Transverse colon (tissue), 4 donors: ENCODE results near the gene NCEH1. TPM values are rescaled to one million over a fixed set of nuclear protein-coding genes. Genes with fewer than 3 reads are reported as not detected.
A peak's percentile ranks its signal among the peaks of the same experiment; 100 is the strongest.

ENCODE experiments used
- DNase-seq: peaks from one replicate; pipeline ENCODE4 v3.0.0-alpha.2; 2019
- H3K27ac ChIP-seq, 4 donors: fragments of 200-600 bp; sonication (generic); 2 replicates each; pipeline ENCODE4 v1.5.1; 2016 to 2018; ENCODE audit warnings: inconsistent platforms in 4 of 4
- H3K27me3 ChIP-seq: fragments of 200-600 bp; sonication (generic); 2 replicates; pipeline ENCODE4 v1.5.1; 2017; ENCODE audit warnings: inconsistent platforms
- H3K36me3 ChIP-seq, 4 donors: fragments of 200-600 bp; sonication (generic); 2 replicates each; pipeline ENCODE4 v1.5.1; 2017 to 2019; ENCODE audit warnings: inconsistent platforms in 4 of 4
- H3K4me1 ChIP-seq, 4 donors: fragments of 200-600 bp; sonication (generic); 2 replicates each; pipeline ENCODE4 v1.5.1; 2017 to 2020; ENCODE audit warnings: inconsistent platforms in 4 of 4
- H3K4me3 ChIP-seq, 4 donors: fragments of 200-600 bp; sonication (generic); 1 replicate in 1 of 4; 2 replicates in 3 of 4; pipeline versions ENCODE4 v1.5.1 to v1.6.1; 2017 to 2019; ENCODE audit warnings: inconsistent platforms in 4 of 4
- H3K9me3 ChIP-seq, 2 donors: fragments of 200-600 bp; sonication (generic); 2 replicates each; pipeline ENCODE4 v1.5.1; 2017 to 2019; ENCODE audit warnings: inconsistent platforms in 2 of 2
- CTCF ChIP-seq, 5 experiments: fragments of 200-600 bp in 3 of 5; fragments of 450-650 bp in 2 of 5; sonication (generic) in 3 of 5; IDR thresholded peaks; 1 replicate in 2 of 5; 2 replicates in 3 of 5; pipeline ENCODE4 v1.5.1; 2016 to 2017; ENCODE audit warnings: antibody characterized with exemption in 5 of 5, inconsistent platforms in 3 of 5, mild to moderate bottlenecking in 2 of 5, moderate library complexity in 1 of 5
- EP300 ChIP-seq: sonication (generic); formaldehyde crosslinking; IDR thresholded peaks from one replicate; pipeline ENCODE4 v1.6.1; 2017; ENCODE audit warnings: antibody characterized with exemption, low read depth
- POLR2A ChIP-seq: fragments of 450-650 bp; IDR thresholded peaks from one replicate; pipeline ENCODE4 v1.6.1; 2016; ENCODE audit warnings: antibody characterized with exemption, mild to moderate bottlenecking, moderate library complexity
- POLR2AphosphoS5 ChIP-seq, 3 donors: sonication (generic); formaldehyde crosslinking; IDR thresholded peaks; one replicate each; pipeline ENCODE4 v1.6.1; 2016; ENCODE audit warnings: antibody characterized with exemption in 3 of 3
- WGBS, 2 donors: methylation state at CpG; one replicate each; pipeline ENCODE4 v1.1.5; 2018; ENCODE audit warnings: low coverage in 1 of 2; 5-methylcytosine and 5-hydroxymethylcytosine counted together
- in situ Hi-C, 4 donors: fragments of 200-750 bp; cut with MboI; loops; one replicate each; pipeline versions ENCODE4 v1.15.0 to v1.15.1; 2017; ENCODE audit warnings: low sequenced_read_pairs in 3 of 4, low pct_ligation_motif_present in 1 of 4, low pct_unique_long_range_greater_than_20kb in 1 of 4
- intact Hi-C: fragments of 100-400 bp; cut with DNase I; formaldehyde crosslinking; loops from one replicate; pipeline ENCODE4 v1.15.1; 2023; ENCODE audit warnings: low total_unique reads
- total RNA-seq, 4 donors: library from RNA; depleted of rRNA; stranded (reverse); fragments of >200 nt; gene quantifications; one replicate each; pipeline ENCODE4 v1.1.0, GENCODE V29; 2016

The NCEH1 gene
- total RNA-seq, 4 donors from 2014 or later = 2.4 to 88.3 (median 29.3) TPM

GRCh38 chr3:172609750-172610149 is 101.1 kb downstream of the NCEH1 start:
- no peaks in the 10 kb centered on the region for H3K27me3 ChIP-seq
- no peaks in the 10 kb centered on the region for H3K36me3 ChIP-seq
- no peak for TF ChIP-seq CTCF (IDR thresholded peaks at IDR 0.05)
- TF ChIP-seq POLR2A = no peak
- no peak for TF ChIP-seq EP300
- TF ChIP-seq POLR2AphosphoS5 (IDR thresholded peaks at IDR 0.05) = no peak
- no peak for DNase-seq
- WGBS, 2 donors = 97% methylated on average over 6 of the region's 6 CpGs; no CpG with 5 or more reads in 1 of the 2 donors
- no peak overlapping the region for H3K27ac ChIP-seq
- intact Hi-C loops = no loop called here
- no peaks in the 10 kb centered on the region for H3K9me3 ChIP-seq
- H3K4me1 ChIP-seq = peaks cover 0 to 10% (median 0%) of the 10 kb centered on the region in 4 donors
- H3K4me3 ChIP-seq = no peak overlapping the region
- in situ Hi-C loops = no loop called here

- in situ Hi-C loops (no loop called here), intact Hi-C loops (no loop called here)
- Histone ChIP-seq H3K4me1 (peaks cover 0 to 10% (median 0%) of the 10 kb centered on the region in 4 donors), H3K4me3 (no peak overlapping the region), H3K27ac (no peak overlapping the region), H3K27me3 (no peaks in the 10 kb centered on the region), H3K9me3 (no peaks in the 10 kb centered on the region), H3K36me3 (no peaks in the 10 kb centered on the region)
- WGBS, 2 donors = 49% methylated on average over 2 of the region's 2 CpGs; no CpG with 5 or more reads in 1 of the 2 donors
- no peak for TF ChIP-seq POLR2A
- no peak for TF ChIP-seq EP300
- TF ChIP-seq POLR2AphosphoS5 (IDR thresholded peaks at IDR 0.05) = no peak
- no peak for TF ChIP-seq CTCF (IDR thresholded peaks at IDR 0.05)
- DNase-seq = no peak
Measured at GRCh38 chr3:172608575-172608974, 102.3 kb downstream of the NCEH1 start.

- Histone ChIP-seq H3K27me3 (no peaks in the 10 kb centered on the region), H3K4me1 (peaks cover 0 to 10% (median 0%) of the 10 kb centered on the region in 4 donors), H3K9me3 (no peaks in the 10 kb centered on the region), H3K36me3 (no peaks in the 10 kb centered on the region), H3K4me3 (no peak overlapping the region), H3K27ac (peak overlapping the region in 3 of 4 donors; percentile 9 to 19 (median 9))
- intact Hi-C loops = no loop called here
- no peak for DNase-seq
- in situ Hi-C loops = no loop called here
- TF ChIP-seq CTCF (IDR thresholded peaks at IDR 0.05) (no peak), POLR2A (no peak), POLR2AphosphoS5 (IDR thresholded peaks at IDR 0.05) (no peak), EP300 (no peak)
- 70% methylated on average over 2 of the region's 2 CpGs for WGBS, 2 donors
Measured at GRCh38 chr3:172607305-172608121, 103.4 kb downstream of the NCEH1 start.

- intact Hi-C loops = no loop called here
- no peak for TF ChIP-seq EP300
- TF ChIP-seq CTCF (IDR thresholded peaks at IDR 0.05) = no peak
- TF ChIP-seq POLR2A = no peak
- TF ChIP-seq POLR2AphosphoS5 (IDR thresholded peaks at IDR 0.05) = no peak
- Histone ChIP-seq H3K9me3 (no peaks in the 10 kb centered on the region), H3K27ac (no peak overlapping the region), H3K36me3 (no peaks in the 10 kb centered on the region), H3K4me1 (peaks cover 0 to 17% (median under 1%) of the 10 kb centered on the region in 4 donors), H3K27me3 (no peaks in the 10 kb centered on the region), H3K4me3 (no peak overlapping the region)
- WGBS, 2 donors = 93 to 100% methylated on average over 2 to 5 of the region's 5 CpGs
- in situ Hi-C loops = no loop called here
- no peak for DNase-seq
Measured at GRCh38 chr3:172606021-172606420, 104.8 kb downstream of the NCEH1 start.
